ENCODE data around the gene APOB. TPM values are rescaled to one million over a fixed set of nuclear protein-coding genes. Genes with fewer than 3 reads are reported as not detected.

The APOB gene
- total RNA-seq, 1 donor from 2014 or later: 14.8 TPM

GRCh38 chr2:21005700-21006422, 38.0 kb downstream of the APOB start:
- no peak for DNase-seq (ENCODE audit: low spot score)

- DNase-seq (ENCODE audit: low spot score): no peak
These were observed 38.7 kb downstream of the APOB start for GRCh38 chr2:21005111-21005699.

GRCh38 chr2:21004181-21004572, 39.7 kb downstream of the APOB start:
- no peak for DNase-seq (ENCODE audit: low spot score)

GRCh38 chr2:21003572-21004180, 40.2 kb downstream of the APOB start:
- no peak for DNase-seq (ENCODE audit: low spot score)

GRCh38 chr2:21002814-21003192, 41.1 kb downstream of the APOB start:
- DNase-seq (ENCODE audit: low spot score): no peak

GRCh38 chr2:21001988-21002813, 41.7 kb downstream of the APOB start:
- DNase-seq (ENCODE audit: low spot score): no peak

GRCh38 chr2:21001225-21001946, 42.5 kb downstream of the APOB start:
- DNase-seq (ENCODE audit: low spot score): no peak

- DNase-seq (ENCODE audit: low spot score): no peak
These were observed 43.8 kb downstream of the APOB start for GRCh38 chr2:20999906-21000645.

- DNase-seq (ENCODE audit: low spot score): no peak
These were observed 44.6 kb downstream of the APOB start for GRCh38 chr2:20998972-20999905.

GRCh38 chr2:20997953-20998722, 45.7 kb downstream of the APOB start:
- no peak for DNase-seq (ENCODE audit: low spot score)

GRCh38 chr2:20994130-20994529, 49.7 kb downstream of the APOB start:
- DNase-seq (ENCODE audit: low spot score): no peak

- DNase-seq (ENCODE audit: low spot score): peak; percentile 48
These were observed 51.6 kb downstream of the APOB start for GRCh38 chr2:20992201-20992711.

- DNase-seq (ENCODE audit: low spot score): no peak
These were observed 53.1 kb downstream of the APOB start for GRCh38 chr2:20990442-20991430.

- no peak for DNase-seq (ENCODE audit: low spot score)
These were observed 54.5 kb downstream of the APOB start for GRCh38 chr2:20989404-20989803.

GRCh38 chr2:20988905-20989304, 55.0 kb downstream of the APOB start:
- DNase-seq (ENCODE audit: low spot score): no peak

GRCh38 chr2:20986024-20986939, 57.6 kb downstream of the APOB start:
- no peak for DNase-seq (ENCODE audit: low spot score)

Measured in mucosa of gallbladder (tissue), 1 donor.